Prostate gland (tissue), 2 donors: ENCODE data around the gene STARD3NL.

Experiments
- CTCF ChIP-seq, 4 experiments: fragments of 200-600 bp in 2 of 4; fragments of 450-650 bp in 2 of 4; sonication (generic) in 2 of 4; IDR thresholded peaks; 1 replicate in 3 of 4; 2 replicates in 1 of 4; pipeline ENCODE4 v1.5.1; 2016 to 2019; ENCODE audit warnings: antibody characterized with exemption in 4 of 4, mild to moderate bottlenecking in 2 of 4, moderate library complexity in 2 of 4
- POLR2AphosphoS5 ChIP-seq: sonication (generic); formaldehyde crosslinking; IDR thresholded peaks from one replicate; pipeline ENCODE4 v1.6.1; 2017; ENCODE audit warnings: antibody characterized with exemption

- TF ChIP-seq POLR2AphosphoS5: no peak
- TF ChIP-seq CTCF (IDR thresholded peaks at IDR 0.05): no peak
Observed at GRCh38 chr7:38229386-38229785, 51.3 kb downstream of the STARD3NL start.
